Activated CD8-positive, alpha-beta memory T cell treated with anti-CD3 and anti-CD28 coated beads, Interleukin-2, amount 50 U/mL, for 1 hour (primary cell): Measurements from ENCODE around the gene PTRH2.
"Not testable (repeated sequence)": the region's sequence is repeated elsewhere in the genome, so short reads cannot be mapped to it uniquely, and the experiment has no call there.

Experiments
- DNase-seq: peaks from one replicate; pipeline ENCODE4 v3.0.0-alpha.2; 2020; ENCODE audit errors: extremely low read depth

PTRH2 gene

DNA sequence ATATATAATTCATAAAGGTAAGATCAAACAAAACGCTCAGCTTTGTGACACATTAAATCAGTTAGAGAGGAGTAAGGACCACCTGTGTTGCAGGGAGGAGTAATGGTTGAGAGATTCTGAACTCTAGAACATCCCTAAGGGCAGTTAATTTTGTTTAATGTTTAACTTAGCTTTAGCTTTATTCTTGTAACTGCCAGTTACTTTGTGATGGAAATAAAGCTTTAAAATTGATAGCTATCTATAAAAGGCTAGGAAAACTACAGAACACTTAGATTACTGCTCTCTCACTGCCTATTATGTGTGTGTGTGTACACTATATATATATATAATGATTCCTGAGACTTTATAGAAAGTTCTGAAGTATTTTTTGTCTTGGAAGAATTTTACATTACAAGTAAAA lies 37.8 kb downstream of the PTRH2 start:
- DNase-seq, result no peak

DNA sequence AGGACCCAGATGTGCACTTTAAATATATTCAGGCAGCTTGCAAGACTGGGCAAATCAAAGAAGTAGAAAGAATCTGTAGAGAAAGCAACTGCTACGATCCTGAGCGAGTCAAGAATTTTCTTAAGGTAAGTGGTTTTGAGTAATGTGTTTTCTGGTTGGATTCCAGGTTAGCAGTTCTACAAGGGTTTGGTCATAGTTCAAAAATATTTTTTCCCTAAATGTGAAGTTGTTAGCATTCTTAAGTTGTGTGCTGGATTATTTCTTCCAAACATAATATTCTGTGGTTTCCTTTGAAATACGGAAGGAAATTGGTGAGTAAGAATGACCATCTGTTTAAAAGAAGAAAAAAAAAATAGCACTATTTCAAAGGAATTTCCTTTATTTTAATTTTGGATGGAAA lies 38.4 kb downstream of the PTRH2 start:
- no peak for DNase-seq

DNA sequence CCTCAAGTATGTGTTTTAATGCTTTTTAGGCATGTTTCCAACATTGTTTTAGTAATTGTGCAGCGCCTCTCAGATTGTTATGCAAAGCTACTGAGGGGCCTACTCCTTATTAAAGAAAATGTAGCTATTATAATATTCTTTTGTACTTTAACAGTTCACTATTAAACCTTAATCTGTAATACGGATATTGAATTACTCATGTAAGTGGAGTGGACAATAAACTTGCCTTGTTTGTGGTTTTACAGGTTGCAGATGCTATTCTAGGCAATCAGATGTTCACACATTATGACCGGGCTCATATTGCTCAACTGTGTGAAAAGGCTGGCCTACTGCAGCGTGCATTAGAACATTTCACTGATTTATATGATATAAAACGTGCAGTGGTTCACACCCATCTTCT lies 41.0 kb downstream of the PTRH2 start:
- DNase-seq, result no peak

DNA sequence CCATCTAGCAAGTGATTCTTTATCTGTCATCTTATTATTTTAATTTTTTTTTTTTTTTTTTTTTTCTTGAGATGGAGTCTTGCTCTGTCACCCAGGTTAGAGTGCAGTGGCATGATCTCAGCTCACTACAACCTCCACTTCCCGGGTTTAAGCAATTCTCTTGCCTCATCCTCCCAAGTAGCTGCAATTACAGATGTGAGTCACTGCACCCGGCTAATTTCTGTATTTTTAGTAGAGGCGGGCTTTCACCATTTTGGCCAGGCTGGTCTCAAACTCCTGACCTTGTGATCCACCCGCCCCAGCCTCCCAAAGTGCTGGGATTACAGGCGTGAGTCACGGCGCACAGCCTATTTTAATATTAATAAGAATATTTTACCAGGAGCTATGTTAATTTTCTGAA lies 50.6 kb downstream of the PTRH2 start:
- DNase-seq, result not testable (repeated sequence)

DNA sequence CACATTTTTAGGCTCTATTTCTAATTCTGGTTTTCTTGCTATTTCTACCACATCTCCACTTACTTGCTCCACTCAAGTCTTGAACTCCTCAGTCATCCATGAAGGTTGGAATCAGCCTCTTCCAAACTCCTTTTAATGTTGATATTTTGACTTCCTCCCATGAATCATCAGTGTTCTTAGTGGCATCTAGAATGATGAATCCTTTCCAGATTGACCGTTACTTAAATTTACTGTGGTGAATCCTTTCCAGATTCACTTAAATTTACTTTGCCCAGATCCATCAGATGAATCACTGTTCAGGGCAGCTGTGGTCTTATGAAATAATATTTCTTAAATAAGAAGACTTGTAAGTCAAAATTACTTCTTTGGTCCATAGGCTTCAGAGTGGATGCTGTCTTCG lies 55.1 kb downstream of the PTRH2 start:
- DNase-seq, result no peak

DNA sequence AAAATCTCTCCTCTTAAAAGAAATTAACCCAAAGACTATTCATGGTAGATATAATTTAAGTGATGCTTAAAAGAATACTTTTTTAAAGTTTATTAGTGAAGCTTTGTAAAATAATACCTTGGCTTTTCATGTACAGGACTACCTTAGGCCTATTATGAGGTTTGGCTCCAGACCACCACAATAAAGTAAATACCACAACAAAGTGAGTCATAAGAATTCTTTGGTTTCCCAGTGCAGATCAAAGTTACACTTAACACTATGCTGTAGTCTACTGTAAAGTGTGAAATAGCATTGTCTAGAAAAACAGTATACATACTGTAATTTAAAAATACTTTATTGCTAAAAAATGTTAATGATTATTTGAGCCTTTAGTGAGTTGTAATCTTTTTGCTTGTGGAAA lies 55.9 kb downstream of the PTRH2 start:
- DNase-seq, result no peak

DNA sequence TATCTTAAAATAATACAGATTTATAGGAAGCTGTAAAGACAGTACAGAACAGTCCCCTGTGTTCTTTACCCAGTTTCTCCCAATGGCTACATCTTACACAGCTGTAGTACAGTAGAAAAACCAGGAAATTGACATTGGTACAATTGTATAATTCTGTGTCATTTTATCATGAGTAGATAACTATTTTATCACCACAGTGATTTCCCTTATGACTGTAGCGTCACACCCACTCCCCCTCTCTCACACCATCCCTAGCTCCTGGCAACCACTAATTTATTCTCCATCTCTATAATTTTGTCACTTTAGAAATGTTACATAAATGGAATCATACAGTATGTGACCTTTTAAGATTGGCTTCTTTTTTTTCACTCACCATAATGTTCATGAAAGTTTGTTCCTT lies 56.6 kb downstream of the PTRH2 start:
- DNase-seq, result no peak

DNA sequence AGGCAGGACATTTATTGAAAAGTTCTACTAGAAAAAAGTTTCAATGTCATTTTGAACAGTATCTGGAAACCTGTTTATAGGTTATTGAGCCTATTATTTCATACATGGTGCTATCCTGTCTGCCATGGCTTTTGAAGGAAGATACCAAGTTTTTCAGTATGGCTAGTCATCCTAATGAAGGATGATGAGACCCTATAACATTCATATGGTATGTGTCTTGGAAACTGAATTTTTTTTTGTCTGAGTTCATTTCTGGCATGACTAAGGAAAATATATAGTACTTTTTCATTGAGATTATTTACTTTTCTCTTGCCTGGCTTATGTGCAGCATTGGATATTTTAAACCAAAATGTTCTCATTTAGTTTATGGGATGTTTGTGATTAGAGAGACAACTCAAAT lies 57.3 kb downstream of the PTRH2 start:
- no peak for DNase-seq
